CD14-positive monocyte (primary cell): ENCODE results near the gene EDN3. TPM values are rescaled to one million over a fixed set of nuclear protein-coding genes. Genes with fewer than 3 reads are reported as not detected.

Experiments
- DNase-seq, 3 donors: peaks; one replicate each; pipeline ENCODE4 v3.0.0-alpha.2; 2011 to 2022
- H2AFZ ChIP-seq: 2 replicates; pipeline ENCODE4 v1.6.0; 2012; ENCODE audit warnings: mild to moderate bottlenecking, low read depth, low read length, inconsistent platforms; ENCODE audit not compliant: insufficient read depth, poor library complexity, severe bottlenecking
- H3K27ac ChIP-seq, 2 donors: 1 replicate in 1 of 2; 2 replicates in 1 of 2; pipeline ENCODE4 v1.5.1; 2012 to 2013; ENCODE audit warnings: low read length in 2 of 2, control low read depth in 1 of 2, inconsistent platforms in 1 of 2, low read depth in 1 of 2, mild to moderate bottlenecking in 1 of 2
- H3K27me3 ChIP-seq, 2 donors: one replicate each; pipeline versions ENCODE4 v1.6.0 to v1.6.1; 2011 to 2013; ENCODE audit warnings: low read length in 2 of 2; ENCODE audit not compliant: control insufficient read depth in 2 of 2, insufficient read depth in 2 of 2
- H3K36me3 ChIP-seq, 2 donors: replicated peaks in 1 of 2; 1 replicate in 1 of 2; 2 replicates in 1 of 2; pipeline versions ENCODE4 v1.5.1 to v1.6.1; 2012 to 2013; ENCODE audit warnings: low read length in 2 of 2, control low read depth in 1 of 2, inconsistent platforms in 1 of 2, mild to moderate bottlenecking in 1 of 2; ENCODE audit not compliant: insufficient read depth in 2 of 2, control insufficient read depth in 1 of 2
- H3K4me1 ChIP-seq, 2 donors: 1 replicate in 1 of 2; 2 replicates in 1 of 2; pipeline versions ENCODE4 v1.5.1 to v1.6.1; 2012 to 2013; ENCODE audit warnings: low read length in 2 of 2, control low read depth in 1 of 2, inconsistent platforms in 1 of 2, mild to moderate bottlenecking in 1 of 2, moderate library complexity in 1 of 2; ENCODE audit not compliant: insufficient read depth in 2 of 2, control insufficient read depth in 1 of 2
- H3K4me2 ChIP-seq: replicated peaks from 2 replicates; pipeline ENCODE3; 2012; ENCODE audit warnings: low read length, moderate library complexity, mild to moderate bottlenecking; ENCODE audit not compliant: poor library complexity, severe bottlenecking; ENCODE audit errors: extremely low read depth
- H3K4me3 ChIP-seq, 3 experiments: fragments of 200-600 bp in 1 of 3; sonication (generic) in 1 of 3; replicated peaks in 1 of 3; 1 replicate in 2 of 3; 2 replicates in 1 of 3; pipeline ENCODE4 v1.5.1; 2011 to 2013; ENCODE audit warnings: low read length in 3 of 3, mild to moderate bottlenecking in 3 of 3, control low read depth in 2 of 3, low read depth in 2 of 3, inconsistent platforms in 1 of 3, moderate library complexity in 1 of 3
- H3K79me2 ChIP-seq: 2 replicates; pipeline ENCODE4 v1.6.0; 2012; ENCODE audit warnings: mild to moderate bottlenecking, control low read depth, inconsistent platforms, low read length, moderate library complexity; ENCODE audit not compliant: insufficient read depth
- H3K9ac ChIP-seq: 2 replicates; pipeline ENCODE4 v1.6.0; 2017; ENCODE audit warnings: low read length, mild to moderate bottlenecking; ENCODE audit not compliant: insufficient read depth, poor library complexity, severe bottlenecking
- H3K9me3 ChIP-seq, 2 donors: replicated peaks in 1 of 2; 1 replicate in 1 of 2; 2 replicates in 1 of 2; pipeline versions ENCODE4 v1.5.1 to v1.6.1; 2012 to 2013; ENCODE audit warnings: low read length in 2 of 2, control low read depth in 1 of 2; ENCODE audit not compliant: control insufficient read depth in 1 of 2, insufficient read depth in 1 of 2
- H4K20me1 ChIP-seq: 2 replicates; pipeline ENCODE4 v1.6.0; 2012; ENCODE audit warnings: mild to moderate bottlenecking, low read length, control low read depth, moderate library complexity; ENCODE audit not compliant: insufficient read depth
- H3K27ac Mint-ChIP-seq, 7 donors: one replicate each; pipeline ENCODE4 v1.8.0; 2020; ENCODE audit warnings: mild to moderate bottlenecking in 7 of 7, mixed read lengths in 7 of 7, moderate library complexity in 6 of 7, inconsistent platforms in 2 of 7
- H3K27me3 Mint-ChIP-seq, 3 donors: one replicate each; pipeline ENCODE4 v1.8.0; 2021 to 2022; ENCODE audit warnings: low read depth in 3 of 3, mild to moderate bottlenecking in 3 of 3, mixed read lengths in 3 of 3, moderate library complexity in 3 of 3, inconsistent platforms in 1 of 3
- H3K36me3 Mint-ChIP-seq, 2 donors: one replicate each; pipeline ENCODE4 v1.8.0; 2020; ENCODE audit warnings: mixed read lengths in 2 of 2, inconsistent platforms in 1 of 2, mild to moderate bottlenecking in 1 of 2
- H3K4me1 Mint-ChIP-seq: one replicate; pipeline ENCODE4 v1.8.0; 2020; ENCODE audit warnings: mild to moderate bottlenecking, mixed read lengths
- H3K4me3 Mint-ChIP-seq, 2 donors: one replicate each; pipeline ENCODE4 v1.8.0; 2020; ENCODE audit warnings: mild to moderate bottlenecking in 2 of 2, mixed read lengths in 2 of 2, moderate library complexity in 1 of 2
- H3K9me3 Mint-ChIP-seq, 7 donors: one replicate each; pipeline ENCODE4 v1.8.0; 2020 to 2022; ENCODE audit warnings: mixed read lengths in 7 of 7, mild to moderate bottlenecking in 6 of 7, moderate library complexity in 6 of 7, inconsistent platforms in 2 of 7
- WGBS: methylation state at CpG from one replicate; pipeline ENCODE4 v1.1.5; 2013; ENCODE audit warnings: missing lambda C conversion rate; ENCODE audit not compliant: insufficient coverage; 5-methylcytosine and 5-hydroxymethylcytosine counted together
- intact Hi-C, 2 donors: fragments of 100-400 bp; cut with micrococcal nuclease; formaldehyde crosslinking; loops; one replicate each; pipeline versions ENCODE4 v1.15.0 to v1.15.1; 2023
- polyA plus RNA-seq, 3 donors: library from polyadenylated mRNA; depleted of rRNA in 1 of 3; unstranded in 2 of 3; stranded (reverse) in 1 of 3; fragments of 300-500 nt in 2 of 3; fragments of >200 nt in 1 of 3; fragmentation: Illumina TruSeq in 2 of 3; gene quantifications; 1 replicate in 2 of 3; 2 replicates in 1 of 3; pipeline ENCODE4 v1.2.3, GENCODE V29; 2012 to 2021
- TF ChIP-seq, protein P1 (sequence below): fragments of 200-600 bp; IDR thresholded peaks from one replicate; pipeline ENCODE4 v1.8.0; 2022; ENCODE audit warnings: antibody characterized with exemption, mild to moderate bottlenecking

The EDN3 gene
- polyA plus RNA-seq, 3 donors: not detected

DNA sequence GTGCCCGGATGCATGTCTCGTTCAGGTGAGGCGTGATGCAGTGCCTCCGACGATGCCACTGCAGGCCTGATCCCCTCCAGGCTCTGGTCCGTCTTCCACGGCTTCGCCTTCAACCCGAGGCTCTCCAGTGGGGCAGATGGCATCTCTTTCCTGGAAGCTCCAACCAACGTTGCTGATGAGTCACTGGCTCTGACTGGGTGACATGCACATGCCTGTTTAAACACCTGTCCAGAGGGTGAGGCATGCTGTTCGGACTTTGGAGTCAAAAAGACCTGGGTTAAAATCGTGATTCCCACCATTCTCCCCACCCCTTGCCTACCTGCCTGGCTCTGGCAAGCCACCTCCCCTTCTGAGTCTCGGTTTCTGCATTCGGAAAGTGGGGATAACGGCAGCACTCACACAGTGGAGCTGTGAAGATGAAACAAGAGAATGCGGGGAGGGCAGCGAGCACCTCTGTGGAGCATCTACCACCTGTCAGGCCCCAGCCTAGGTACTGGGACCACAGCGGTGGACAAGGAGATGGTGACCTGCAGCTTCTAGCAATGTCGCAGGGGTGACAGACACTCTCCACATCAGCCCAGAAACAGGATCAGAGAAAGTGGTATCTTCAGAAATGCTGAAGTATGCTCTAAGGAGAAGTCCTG, 8.5 kb upstream of the EDN3 start:
- H3K27me3 Mint-ChIP-seq: peaks cover 7 to 11% (median 9%) of the 10 kb centered on the region in 3 donors
- no peaks in the 10 kb centered on the region for H3K36me3 ChIP-seq
- no peaks in the 10 kb centered on the region for H3K9me3 ChIP-seq
- no peak overlapping the region for H3K4me3 ChIP-seq
- no peaks in the 10 kb centered on the region for H3K9me3 Mint-ChIP-seq
- no peaks in the 10 kb centered on the region for H3K36me3 Mint-ChIP-seq
- no peak overlapping the region for H3K4me2 ChIP-seq
- no peak overlapping the region for H3K27ac ChIP-seq
- no peaks in the 10 kb centered on the region for H3K4me1 Mint-ChIP-seq
- intact Hi-C loops: no loop called here
- H3K9ac ChIP-seq: no peak overlapping the region
- H3K4me1 ChIP-seq: no peaks in the 10 kb centered on the region
- DNase-seq: no peak
- TF ChIP-seq, protein P1, sequence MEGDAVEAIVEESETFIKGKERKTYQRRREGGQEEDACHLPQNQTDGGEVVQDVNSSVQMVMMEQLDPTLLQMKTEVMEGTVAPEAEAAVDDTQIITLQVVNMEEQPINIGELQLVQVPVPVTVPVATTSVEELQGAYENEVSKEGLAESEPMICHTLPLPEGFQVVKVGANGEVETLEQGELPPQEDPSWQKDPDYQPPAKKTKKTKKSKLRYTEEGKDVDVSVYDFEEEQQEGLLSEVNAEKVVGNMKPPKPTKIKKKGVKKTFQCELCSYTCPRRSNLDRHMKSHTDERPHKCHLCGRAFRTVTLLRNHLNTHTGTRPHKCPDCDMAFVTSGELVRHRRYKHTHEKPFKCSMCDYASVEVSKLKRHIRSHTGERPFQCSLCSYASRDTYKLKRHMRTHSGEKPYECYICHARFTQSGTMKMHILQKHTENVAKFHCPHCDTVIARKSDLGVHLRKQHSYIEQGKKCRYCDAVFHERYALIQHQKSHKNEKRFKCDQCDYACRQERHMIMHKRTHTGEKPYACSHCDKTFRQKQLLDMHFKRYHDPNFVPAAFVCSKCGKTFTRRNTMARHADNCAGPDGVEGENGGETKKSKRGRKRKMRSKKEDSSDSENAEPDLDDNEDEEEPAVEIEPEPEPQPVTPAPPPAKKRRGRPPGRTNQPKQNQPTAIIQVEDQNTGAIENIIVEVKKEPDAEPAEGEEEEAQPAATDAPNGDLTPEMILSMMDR: no peak
- WGBS: 94% methylated on average over 13 of the region's 19 CpGs
- H4K20me1 ChIP-seq: no peaks in the 10 kb centered on the region
- H3K4me3 Mint-ChIP-seq: no peak overlapping the region
- no peaks in the 10 kb centered on the region for H3K79me2 ChIP-seq
- no peak overlapping the region for H3K27ac Mint-ChIP-seq
- H2AFZ ChIP-seq: no peak overlapping the region
- H3K27me3 ChIP-seq: peaks cover 0 to 15% of the 10 kb centered on the region in 2 donors

DNA sequence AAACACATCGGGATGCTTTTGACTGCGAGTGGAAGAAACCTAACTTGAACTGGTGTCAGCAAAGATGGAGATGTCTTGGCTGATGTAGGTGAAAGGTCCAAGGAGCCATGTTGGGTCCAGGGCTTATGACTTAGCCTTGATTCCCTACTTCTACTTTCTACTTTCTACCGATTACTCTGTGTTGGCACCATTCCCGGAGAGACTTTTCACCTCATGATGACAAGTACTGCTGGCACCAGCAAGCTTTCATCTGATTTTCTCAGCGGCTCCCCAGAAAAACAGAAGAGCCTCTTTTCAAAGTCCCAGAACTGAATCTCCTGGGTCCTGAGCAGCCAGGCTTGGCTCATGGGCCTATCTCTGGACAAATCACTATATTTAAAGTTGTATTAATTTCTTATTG, 4.9 kb upstream of the EDN3 start:
- H3K27ac Mint-ChIP-seq: no peak overlapping the region
- Histone ChIP-seq H3K79me2 (no peaks in the 10 kb centered on the region), H2AFZ (no peak overlapping the region), H3K27me3 (peaks cover 4 to 28% of the 10 kb centered on the region in 2 donors), H3K27ac (no peak overlapping the region), H3K9ac (no peak overlapping the region), H3K4me3 (no peak overlapping the region), H3K4me1 (no peaks in the 10 kb centered on the region), H3K4me2 (no peak overlapping the region), H4K20me1 (no peaks in the 10 kb centered on the region), H3K36me3 (no peaks in the 10 kb centered on the region), H3K9me3 (no peaks in the 10 kb centered on the region)
- no peaks in the 10 kb centered on the region for H3K36me3 Mint-ChIP-seq
- H3K9me3 Mint-ChIP-seq: peaks cover 0 to 2% (median 0%) of the 10 kb centered on the region in 7 donors
- no peaks in the 10 kb centered on the region for H3K4me1 Mint-ChIP-seq
- DNase-seq: no peak
- H3K27me3 Mint-ChIP-seq: peaks cover 23 to 36% (median 28%) of the 10 kb centered on the region in 3 donors
- intact Hi-C loops: no loop called here
- TF ChIP-seq, protein P1: no peak
- 62% methylated on average over 3 of the region's 5 CpGs for WGBS
- no peak overlapping the region for H3K4me3 Mint-ChIP-seq
